CD4-positive, alpha-beta T cell treated with Interferon gamma for 1 hour (primary cell): ENCODE data around the gene NMT2.

ENCODE experiments used
- DNase-seq: peaks from one replicate; pipeline ENCODE4 v3.0.0-alpha.2; 2020

NMT2 gene

GRCh38 chr10:15140698-15141097 lies 27.8 kb downstream of the NMT2 start:
- DNase-seq, result no peak

DNA sequence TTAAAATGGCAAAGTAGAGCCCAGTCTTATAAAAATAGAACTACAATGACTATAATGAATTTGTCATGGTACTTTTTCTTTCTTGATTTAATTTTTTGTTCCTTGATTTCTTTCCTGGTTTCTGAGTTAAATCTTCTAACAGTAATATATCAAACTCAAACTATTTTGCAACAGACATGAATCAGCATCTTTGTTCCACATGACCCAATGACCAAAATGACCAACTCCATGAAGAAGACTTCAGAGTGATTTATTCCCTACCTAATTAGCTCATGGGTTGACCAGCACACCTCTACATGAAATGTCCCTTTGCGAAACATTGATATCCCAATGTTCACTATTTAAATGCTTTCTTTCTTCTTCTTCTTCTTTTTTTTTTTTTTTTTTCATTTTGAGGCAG lies 30.9 kb downstream of the NMT2 start:
- DNase-seq, result no peak

DNA sequence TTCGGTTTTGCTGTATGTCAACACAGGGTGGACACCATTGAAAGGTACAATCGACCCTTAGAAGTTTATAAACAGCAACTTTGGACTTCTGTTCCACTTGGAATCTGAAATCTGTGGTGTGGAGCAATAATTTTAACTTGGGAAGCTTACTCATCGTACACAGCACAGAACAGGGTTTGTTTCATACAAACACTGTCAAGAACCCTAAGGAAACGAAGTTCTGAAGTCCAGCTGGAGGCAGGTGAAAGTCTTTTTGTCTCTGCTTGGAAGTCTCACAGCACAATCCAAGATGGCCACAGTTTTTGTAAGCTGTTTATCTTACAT lies 31.5 kb downstream of the NMT2 start:
- no peak for DNase-seq

DNA sequence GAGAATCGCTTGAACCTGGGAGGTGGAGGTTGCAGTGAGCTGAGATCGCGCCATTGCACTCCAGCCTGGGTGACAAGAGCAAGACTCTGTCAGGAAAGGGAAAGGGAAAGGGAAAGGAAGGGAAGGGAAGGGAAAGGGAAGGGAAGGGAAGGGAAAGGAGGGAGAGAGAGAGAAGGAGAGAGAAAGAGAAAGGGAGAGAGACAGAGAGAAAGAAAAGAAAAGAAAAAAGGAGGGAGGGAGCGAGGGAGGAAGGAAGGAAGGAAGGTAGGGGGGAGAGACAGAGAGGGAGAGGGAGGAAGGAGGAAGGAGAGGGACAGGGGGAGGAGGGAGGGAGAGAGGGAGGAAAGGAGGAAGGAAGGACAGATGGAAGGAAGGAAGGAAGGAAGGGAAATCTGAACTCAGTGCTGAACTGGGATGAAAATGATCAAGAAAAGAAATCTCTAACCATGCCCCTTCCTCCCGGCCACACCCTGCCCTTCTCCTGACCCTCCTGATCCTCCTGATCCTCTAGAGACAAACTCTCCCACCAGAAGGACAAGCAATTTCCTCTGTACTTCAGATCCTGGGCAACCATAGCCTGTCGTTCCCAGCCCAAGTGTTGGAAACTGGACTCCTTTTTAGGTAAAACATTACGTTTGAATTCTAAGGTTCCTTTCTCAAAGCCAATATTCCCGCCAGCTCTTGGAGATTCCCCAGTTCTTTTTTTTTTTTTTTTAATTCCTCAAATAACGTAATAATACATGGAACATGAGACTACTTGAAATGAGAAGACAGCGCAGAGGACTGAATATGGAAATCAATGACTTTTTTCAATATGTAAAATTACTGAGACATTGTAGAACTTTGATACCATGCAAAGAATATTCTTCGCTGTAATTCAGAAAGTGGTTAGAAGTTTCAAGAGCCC lies 32.1 kb downstream of the NMT2 start:
- no peak for DNase-seq

GRCh38 chr10:15131330-15131729 lies 37.2 kb downstream of the NMT2 start:
- DNase-seq, result no peak

DNA sequence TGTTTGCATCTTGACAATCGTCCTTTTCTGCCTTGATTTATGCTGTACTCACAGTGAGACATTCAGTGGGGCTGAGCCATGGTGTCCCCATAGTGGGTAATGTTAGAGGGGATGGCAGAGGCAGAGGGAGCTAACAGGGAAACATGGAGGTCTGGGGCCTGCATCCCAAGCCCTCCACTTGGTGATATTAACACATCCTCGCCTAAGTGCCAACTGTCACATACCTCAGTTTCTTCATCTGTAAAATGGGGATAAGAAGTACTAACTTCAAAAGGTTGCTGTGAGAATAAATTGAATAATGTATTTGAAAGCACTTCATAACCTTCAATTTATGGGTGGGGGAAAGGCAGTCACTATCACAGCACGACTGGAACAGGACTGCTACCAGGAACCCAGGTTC lies 43.6 kb downstream of the NMT2 start:
- no peak for DNase-seq

DNA sequence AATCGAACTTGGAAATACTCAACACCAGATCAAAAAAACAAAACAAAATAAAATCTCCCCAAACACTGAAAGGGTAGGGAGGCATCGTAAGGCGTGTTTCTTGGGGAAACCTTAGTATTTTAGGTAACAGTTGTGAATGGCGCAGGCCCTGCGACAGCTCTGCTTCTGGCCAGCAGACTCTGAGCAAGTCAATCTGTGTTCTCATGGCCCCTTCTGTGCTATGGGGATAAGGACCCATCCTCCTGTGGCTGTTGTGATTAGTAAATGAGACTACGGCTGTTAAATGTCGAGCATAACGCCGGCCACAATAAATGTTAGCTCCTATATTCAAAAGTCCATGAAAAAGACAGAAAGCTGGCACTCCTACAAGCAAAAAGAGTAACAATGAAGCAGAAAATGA lies 44.3 kb downstream of the NMT2 start:
- DNase-seq, result no peak

DNA sequence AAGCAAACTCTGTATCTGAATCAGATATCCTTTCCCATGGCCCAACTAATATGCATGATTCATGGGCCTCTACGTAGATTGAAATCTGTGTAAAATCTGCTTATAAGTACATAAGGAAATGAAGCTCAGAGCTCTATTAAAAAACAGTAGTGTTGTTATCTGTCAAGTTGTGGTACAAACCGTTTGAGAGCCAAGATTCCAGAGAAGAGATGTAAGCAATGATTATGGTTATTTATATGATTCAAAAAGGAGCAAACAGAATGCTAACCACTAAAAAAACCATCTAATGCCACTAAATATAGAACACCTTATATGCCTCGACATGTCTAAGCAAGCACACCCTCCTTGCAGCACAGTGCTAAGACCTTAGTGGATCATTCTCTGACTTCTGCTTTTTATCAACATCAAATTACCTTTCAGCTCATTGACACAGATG lies 44.7 kb downstream of the NMT2 start:
- no peak for DNase-seq

DNA sequence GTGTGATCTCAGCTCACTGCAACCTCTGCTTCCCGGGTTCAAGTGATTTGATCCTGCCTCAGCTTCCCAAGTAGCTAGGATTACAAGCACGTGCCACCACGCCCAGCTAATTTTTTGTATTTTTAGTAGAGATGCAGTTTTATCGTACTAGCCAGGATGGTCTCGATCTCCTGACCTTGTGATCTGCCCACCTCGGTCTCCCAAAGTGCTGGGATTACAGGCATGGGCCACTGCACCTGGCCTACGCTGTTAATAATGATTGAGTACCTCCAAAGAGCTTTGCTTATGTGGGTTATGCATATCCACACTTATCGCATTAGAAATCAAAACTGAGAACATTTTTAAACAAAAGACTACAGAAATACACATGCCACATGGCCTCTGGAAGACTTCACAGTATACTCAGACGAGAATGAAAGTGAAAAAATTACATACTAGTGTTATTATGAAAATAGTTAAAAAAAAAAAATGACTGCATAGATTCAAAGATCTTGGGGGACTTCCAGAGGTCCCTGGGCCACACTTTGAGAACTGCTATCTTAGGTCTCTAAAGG lies 45.9 kb downstream of the NMT2 start:
- DNase-seq, result no peak

DNA sequence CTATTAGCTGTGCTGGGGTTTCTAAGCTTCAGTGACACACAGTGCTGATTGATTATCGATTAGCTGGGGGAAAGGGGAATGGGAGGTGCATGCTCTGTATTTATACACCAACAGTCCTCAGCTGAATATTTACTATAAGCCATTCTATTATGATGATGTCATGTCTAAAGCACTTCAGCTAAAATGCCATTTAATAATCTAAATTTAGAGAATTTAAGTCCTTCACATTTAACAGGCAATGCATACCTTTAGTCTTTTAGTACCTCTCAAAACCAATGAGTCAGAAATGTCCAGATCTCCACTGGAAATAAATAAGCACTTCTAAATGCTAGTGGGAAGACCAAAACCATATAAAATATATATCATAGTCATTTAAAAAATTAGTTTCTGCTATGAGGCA lies 46.8 kb downstream of the NMT2 start:
- no peak for DNase-seq

- DNase-seq, result no peak
These were observed 48.0 kb downstream of the NMT2 start for GRCh38 chr10:15120523-15120922.

DNA sequence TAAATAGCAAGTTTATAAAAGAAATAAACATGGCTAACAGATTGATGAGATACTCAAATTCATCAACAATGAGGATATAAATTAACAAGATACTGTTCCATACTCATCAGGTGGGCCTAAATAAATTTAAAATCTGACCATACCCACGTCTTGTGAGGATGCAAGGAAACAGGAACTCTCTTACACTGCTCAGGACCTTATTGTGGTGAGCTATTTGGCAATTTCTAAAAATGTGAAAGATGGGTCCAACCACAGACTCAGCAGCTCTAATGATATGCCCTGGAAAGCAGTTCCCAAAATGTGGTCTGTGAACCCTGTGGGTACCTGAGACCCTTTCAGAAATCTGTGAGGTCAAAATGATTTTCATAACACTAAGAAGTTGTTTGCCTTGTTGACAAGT lies 49.9 kb downstream of the NMT2 start:
- no peak for DNase-seq

DNA sequence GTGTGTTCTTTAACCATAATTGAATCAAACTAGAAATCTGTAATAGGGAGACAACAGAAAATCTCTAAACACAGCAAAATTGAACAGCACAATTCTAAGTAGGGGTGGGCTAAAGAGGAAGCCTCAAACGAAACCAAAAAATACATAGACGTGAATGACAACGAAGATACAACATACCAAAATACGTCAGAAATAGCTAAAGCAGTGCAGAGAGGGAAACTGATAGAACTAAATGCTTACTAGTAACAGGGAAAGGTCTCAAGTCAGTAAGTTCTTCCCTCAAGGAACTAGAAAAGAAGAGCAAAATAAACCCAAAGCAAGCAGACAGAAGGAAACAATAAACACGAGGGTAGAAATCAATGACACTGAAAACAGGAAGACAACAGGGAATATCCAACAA lies 52.3 kb downstream of the NMT2 start:
- no peak for DNase-seq

- DNase-seq, result no peak
These were observed 54.7 kb downstream of the NMT2 start for GRCh38 chr10:15113766-15114165.

DNA sequence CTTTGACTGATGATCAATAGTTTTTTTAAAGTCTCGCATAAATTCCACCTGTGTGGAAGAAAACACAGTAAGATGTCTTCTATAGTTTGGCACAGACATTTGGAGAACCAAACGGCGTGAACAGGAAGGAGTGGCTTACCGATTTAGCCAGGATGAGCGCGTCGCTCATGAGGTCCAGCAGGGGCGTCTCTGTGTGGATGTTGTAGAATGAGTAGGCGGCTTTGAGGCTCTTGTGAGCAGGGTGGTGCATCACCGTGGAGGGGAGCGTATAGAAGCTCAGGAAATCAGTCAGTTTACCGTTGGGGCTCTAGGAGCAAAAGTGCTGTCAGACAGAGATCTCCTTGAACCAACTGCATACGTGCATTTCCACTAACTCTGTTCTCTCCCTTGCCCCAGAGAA lies 55.8 kb downstream of the NMT2 start:
- no peak for DNase-seq

GRCh38 chr10:15106352-15107013 lies 62.0 kb downstream of the NMT2 start:
- peak; percentile 58 for DNase-seq

GRCh38 chr10:15103513-15103912 lies 65.0 kb downstream of the NMT2 start:
- no peak for DNase-seq

- DNase-seq, result no peak
These were observed 68.6 kb downstream of the NMT2 start for GRCh38 chr10:15099886-15100285.

DNA sequence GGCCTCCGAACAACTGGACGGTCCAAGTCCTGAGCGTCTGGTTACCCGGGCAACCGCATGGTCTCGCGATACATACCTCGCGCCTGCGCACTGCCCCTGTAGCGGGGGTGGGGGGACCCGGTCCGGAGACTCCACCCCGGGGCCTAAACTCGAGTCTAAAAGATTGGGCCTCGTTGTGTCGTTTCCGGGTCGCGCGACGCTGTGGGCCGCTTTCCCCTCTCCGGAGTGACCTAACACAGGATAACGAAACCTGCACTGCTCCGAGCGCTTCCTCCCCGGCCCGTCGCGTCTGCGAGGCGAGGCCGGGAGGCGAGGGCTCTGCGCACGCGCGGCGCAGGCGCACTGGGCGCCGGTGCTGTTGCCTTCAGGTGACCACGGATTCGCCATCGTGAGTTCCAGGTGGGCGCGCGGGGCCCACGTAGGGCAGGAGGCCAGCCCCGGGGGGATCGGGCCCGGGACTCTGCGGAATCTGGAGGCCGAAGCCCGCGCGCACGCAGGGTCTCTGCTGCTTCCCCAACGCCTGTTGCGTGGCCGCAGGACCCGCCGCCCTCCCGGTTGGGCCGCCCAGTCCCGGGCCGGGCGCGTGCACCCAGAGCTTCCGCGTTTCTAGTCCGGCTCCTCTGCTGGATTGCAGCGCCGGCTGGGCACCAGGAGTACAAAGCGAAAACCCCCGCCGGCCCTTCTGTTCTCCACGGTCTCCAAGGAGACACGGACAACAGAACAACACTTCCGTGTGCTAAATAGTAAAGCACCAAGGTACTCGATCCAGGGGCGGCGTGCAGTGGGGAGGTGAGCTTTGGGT lies 71.3 kb downstream of the NMT2 start, which contains the start of gene RPP38:
Gene RPP38 (plus strand): TSS at position 345 of the 802 bp plus-strand sequence. CDS start 5,960 bp downstream, outside the sequence.
- DNase-seq, result peak; percentile 93

DNA sequence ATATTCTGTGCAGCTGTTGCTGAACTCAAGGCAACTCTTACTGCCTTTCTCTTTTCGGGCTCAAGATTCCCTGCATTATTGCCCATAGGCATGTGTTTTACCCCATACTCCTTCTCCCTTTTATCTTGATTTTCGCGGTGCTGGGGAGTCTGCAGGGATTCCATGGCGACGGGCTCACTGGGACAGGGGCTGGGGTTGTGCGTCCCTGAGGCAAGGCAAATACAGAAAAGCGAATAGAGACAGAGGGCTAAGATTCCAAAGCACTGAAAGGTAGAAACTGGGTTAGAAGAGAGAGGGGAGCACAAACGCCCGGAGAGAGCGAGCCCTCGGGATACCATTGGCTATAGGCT lies 71.9 kb downstream of the NMT2 start:
- DNase-seq, result no peak

DNA sequence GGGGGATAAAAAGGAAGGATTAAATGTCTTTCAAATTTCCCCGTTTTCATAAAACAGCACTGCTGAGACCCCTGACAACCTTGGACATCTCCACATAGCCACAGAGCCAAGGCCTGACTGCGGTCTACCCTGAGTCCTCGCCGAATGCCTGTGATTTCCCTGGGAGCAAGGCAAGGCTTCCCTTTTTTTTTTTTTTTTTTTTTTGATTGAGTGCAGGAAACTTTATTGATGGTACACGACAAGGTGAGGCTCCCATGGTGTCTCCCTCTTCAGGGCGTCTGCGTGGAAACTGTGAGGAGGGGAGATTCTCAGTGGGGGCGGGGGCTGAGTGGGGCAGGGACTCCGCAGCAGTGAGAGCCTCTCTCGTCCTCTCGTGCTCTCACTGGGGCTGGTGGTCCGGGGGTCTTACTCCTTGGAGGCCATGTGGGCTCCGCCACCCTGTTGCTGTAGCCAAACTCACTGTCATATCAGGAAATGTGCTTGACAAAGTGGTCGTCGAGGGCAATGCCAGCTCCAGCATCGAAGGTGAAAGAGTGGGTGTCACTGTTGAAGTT lies 75.6 kb downstream of the NMT2 start:
- DNase-seq, result no peak

- DNase-seq, result no peak
These were observed 77.1 kb downstream of the NMT2 start for GRCh38 chr10:15091418-15091817.
